K562 (cell line): ENCODE measurements around the gene POM121C. TPM values are rescaled to one million over a fixed set of nuclear protein-coding genes. Genes with fewer than 3 reads are reported as not detected.
A peak's percentile ranks its signal among the peaks of the same experiment; 100 is the strongest.
"Not testable (repeated sequence)": the region's sequence is repeated elsewhere in the genome, so short reads cannot be mapped to it uniquely, and the experiment has no call there.

ENCODE experiments used
- ATAC-seq: fragments of 200-7000 bp; cut with Tn5 transposase; 3 replicates; pipeline ENCODE4 v1.9.1; 2020; ENCODE audit warnings: moderate library complexity
- BruUV-seq: library from RNA; stranded (reverse); fragments of 400-500 nt; replicated peaks from 2 replicates; lab custom pipeline; 2021; lab: Mats Ljungman, UMichigan
- CTCF ChIA-PET: fragments of 300-600 bp; formaldehyde crosslinking; extraction: SDS; loops from one replicate; lab custom pipeline; 2021; ENCODE audit warnings: low intra/inter-chr PET ratio; lab: Yijun Ruan, JAX
- POLR2A ChIA-PET: fragments of 300-600, 350-650 bp; sonication (Branson Sonifier 250); formaldehyde crosslinking; extraction: SDS; loops from one replicate; lab custom pipeline; 2021; ENCODE audit warnings: antibody characterized with exemption, inconsistent platforms; lab: Yijun Ruan, JAX
- DNase-seq, 4 experiments: peaks; one replicate each; pipeline versions ENCODE4 v3.0.0 to v3.0.0-alpha.2; 2011 to 2018; ENCODE audit warnings: low spot score in 3 of 4, mixed read lengths in 3 of 4; ENCODE audit errors: extremely low read depth in 1 of 4
- FAIRE-seq: peaks from 2 replicates; lab custom pipeline; 2011; peaks lifted over from hg19 to GRCh38; lab: Jason Lieb, UNC
- H2AFZ ChIP-seq: 2 replicates; pipeline ENCODE4 v1.6.0; 2011; ENCODE audit warnings: low read depth, low read length, control low read depth, inconsistent platforms
- H3K27ac ChIP-seq: fragments of 200-600 bp; 3 replicates; pipeline ENCODE4 v1.8.0; 2011; ENCODE audit warnings: low read depth, mild to moderate bottlenecking, control low read depth, inconsistent platforms, low read length, moderate library complexity, mixed read lengths; ENCODE audit errors: extremely low read depth
- H3K27me3 ChIP-seq, 2 experiments: fragments of 300-600 bp in 1 of 2; 2 replicates in 1 of 2; 3 replicates in 1 of 2; pipeline versions ENCODE4 v1.6.0 to v1.8.0; 2011; ENCODE audit warnings: inconsistent platforms in 2 of 2, low read length in 2 of 2, mild to moderate bottlenecking in 1 of 2, mixed read lengths in 1 of 2, moderate library complexity in 1 of 2; ENCODE audit not compliant: control insufficient read depth in 2 of 2, insufficient read depth in 2 of 2
- H3K36me3 ChIP-seq: fragments of 300-600 bp; 3 replicates; pipeline ENCODE4 v1.8.0; 2011; ENCODE audit warnings: mild to moderate bottlenecking, low read length, inconsistent platforms; ENCODE audit not compliant: control insufficient read depth, insufficient read depth
- H3K4me1 ChIP-seq, 2 experiments: fragments of 200-600 bp in 1 of 2; replicated peaks in 1 of 2; 2 replicates in 1 of 2; 3 replicates in 1 of 2; pipeline versions ENCODE4 v1.5.1 to v1.8.0; 2011; ENCODE audit warnings: inconsistent platforms in 2 of 2, low read length in 2 of 2, mild to moderate bottlenecking in 1 of 2, mixed read lengths in 1 of 2, moderate library complexity in 1 of 2; ENCODE audit not compliant: control insufficient read depth in 2 of 2, insufficient read depth in 2 of 2
- H3K4me2 ChIP-seq: 2 replicates; pipeline ENCODE4 v1.6.1; 2011; ENCODE audit warnings: low read length, control low read depth, inconsistent platforms, mixed read lengths; ENCODE audit not compliant: insufficient read depth
- H3K4me3 ChIP-seq: fragments of 200-600 bp; sonication (generic), shearing (Covaris generic); 2 replicates; pipeline ENCODE4 v1.5.1; 2016; ENCODE audit warnings: control low read depth, inconsistent platforms
- H3K79me2 ChIP-seq: fragments of 200-600 bp; 3 replicates; pipeline ENCODE4 v1.8.0; 2011; ENCODE audit warnings: low read length, inconsistent platforms; ENCODE audit not compliant: control insufficient read depth, insufficient read depth
- H3K9ac ChIP-seq, 2 experiments: 2 replicates each; pipeline versions ENCODE4 v1.6.0 to v1.6.1; 2011; ENCODE audit warnings: low read depth in 2 of 2, low read length in 2 of 2, control low read depth in 1 of 2, inconsistent platforms in 1 of 2, mild to moderate bottlenecking in 1 of 2, mixed read lengths in 1 of 2; ENCODE audit not compliant: insufficient read depth in 1 of 2
- H3K9me1 ChIP-seq: one replicate; pipeline ENCODE4 v1.6.0; 2011; ENCODE audit warnings: inconsistent platforms, mild to moderate bottlenecking, low read length, moderate library complexity; ENCODE audit not compliant: control insufficient read depth, insufficient read depth
- H3K9me3 ChIP-seq: replicated peaks from 2 replicates; pipeline ENCODE4 v1.5.1; 2011; ENCODE audit warnings: low read depth, low read length, inconsistent platforms; ENCODE audit not compliant: control insufficient read depth, insufficient read depth
- H4K20me1 ChIP-seq: replicated peaks from 2 replicates; pipeline ENCODE4 v1.6.1; 2011; ENCODE audit warnings: low read length, inconsistent platforms, mixed read lengths; ENCODE audit not compliant: control insufficient read depth, insufficient read depth
- whole genome bisulfite sequencing: fragments of 100-300 bp; shearing (Covaris generic); methylation state at CpG from one replicate; pipeline ENCODE4 v1.1.6; 2016; ENCODE audit warnings: low coverage, mixed read lengths; ENCODE audit not compliant: insufficient coverage; ENCODE audit errors: missing lambda C conversion rate; 5-methylcytosine and 5-hydroxymethylcytosine counted together
- in situ Hi-C: fragments of 300-500 bp; cut with MboI; formaldehyde crosslinking; loops from 4 replicates; pipeline ENCODE4 v1.15.0; 2018; ENCODE audit warnings: inconsistent platforms, mixed read lengths
- intact Hi-C: fragments of 100-400 bp; cut with micrococcal nuclease; formaldehyde crosslinking; loops from 2 replicates; pipeline ENCODE4 v1.14.2; 2022
- polyA plus RNA-seq, 8 experiments: library from polyadenylated mRNA; depleted of rRNA in 4 of 8; stranded (reverse) in 5 of 8; unstranded in 3 of 8; fragments of >200 nt; fragmentation: Nextera tagmentation in 2 of 8; fragmentation: Illumina TruSeq in 1 of 8; extraction: Ambion mirVana in 2 of 8; extraction: Trizol in 1 of 8; gene quantifications; 2 replicates each; pipeline versions ENCODE4 v1.2.1 to v1.2.3, GENCODE V29; 2011 to 2014; ENCODE audit warnings: inconsistent platforms in 1 of 8, missing spikeins in 1 of 8
- total RNA-seq, 7 experiments: library from RNA; depleted of rRNA in 6 of 7; stranded (reverse); fragments of >200 nt in 6 of 7; fragmentation: Illumina TruSeq in 2 of 7; extraction: Trizol in 2 of 7; gene quantifications; 2 replicates each; pipeline versions ENCODE4 v1.2.1 to v1.2.3, GENCODE V29; 2011 to 2021; ENCODE audit warnings: low replicate concordance in 1 of 7

Gene POM121C
- total and polyA plus RNA-seq, 9 of the 15 experiments (the other 6 are each of a cell fraction or from before 2014, with no cell fraction given): 7.1 to 119 (median 21.4) TPM

DNA sequence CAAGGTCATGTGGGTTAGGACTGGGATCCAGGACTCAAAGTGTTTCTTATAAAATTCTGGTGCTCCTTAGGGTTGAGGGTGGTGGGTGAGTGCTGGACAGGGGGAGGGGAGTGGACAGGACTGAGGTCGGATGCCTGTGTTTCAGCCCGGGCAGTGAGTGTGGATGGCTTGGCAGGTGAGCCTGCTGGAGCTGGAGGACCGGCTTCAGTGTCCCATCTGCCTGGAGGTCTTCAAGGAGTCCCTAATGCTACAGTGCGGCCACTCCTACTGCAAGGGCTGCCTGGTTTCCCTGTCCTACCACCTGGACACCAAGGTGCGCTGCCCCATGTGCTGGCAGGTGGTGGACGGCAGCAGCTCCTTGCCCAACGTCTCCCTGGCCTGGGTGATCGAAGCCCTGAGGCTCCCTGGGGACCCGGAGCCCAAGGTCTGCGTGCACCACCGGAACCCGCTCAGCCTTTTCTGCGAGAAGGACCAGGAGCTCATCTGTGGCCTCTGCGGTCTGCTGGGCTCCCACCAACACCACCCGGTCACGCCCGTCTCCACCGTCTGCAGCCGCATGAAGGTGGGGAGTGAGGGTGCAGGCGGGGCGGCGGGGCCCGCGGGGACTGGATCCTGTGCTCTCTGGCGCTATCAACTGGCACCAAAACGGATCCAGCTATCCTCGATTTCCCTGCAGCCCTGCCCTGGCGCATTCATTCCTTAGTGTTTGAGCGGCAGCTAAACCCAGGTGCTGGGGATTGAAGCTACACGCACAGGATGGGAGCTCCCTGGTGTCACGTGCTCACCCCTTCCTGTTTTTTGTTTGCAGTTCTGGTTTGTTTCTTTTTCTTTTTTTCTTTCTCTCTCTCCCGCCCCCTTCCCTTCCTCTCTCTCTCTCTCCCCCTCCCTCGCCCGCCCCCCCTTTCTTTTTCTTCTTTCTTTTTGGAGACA lies 87.1 kb downstream of the POM121C start:
- intact Hi-C loops: not testable (repeated sequence)

DNA sequence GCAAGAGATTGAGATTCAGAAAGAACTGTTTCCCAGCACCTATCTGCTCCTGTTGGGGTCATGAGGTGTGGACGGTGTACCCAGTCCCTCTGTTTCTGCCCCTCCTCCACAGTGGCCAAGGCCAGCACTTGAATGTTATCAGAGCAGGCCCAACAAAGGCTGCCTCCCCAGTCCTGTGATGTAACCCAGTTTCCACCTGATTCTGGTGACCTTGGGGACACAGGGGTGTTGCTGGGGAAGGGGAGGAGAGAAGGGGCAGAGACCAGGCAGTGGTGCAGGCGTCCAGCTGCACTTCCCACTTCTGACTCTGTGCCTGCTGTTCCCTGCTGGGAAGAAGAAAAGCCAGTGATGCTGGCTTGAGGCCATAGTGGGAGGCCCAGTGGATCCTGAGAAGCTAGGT lies 88.2 kb downstream of the POM121C start:
- H3K79me2 ChIP-seq, FAIRE-seq, H3K27ac ChIP-seq, POLR2A ChIA-PET, H2AFZ ChIP-seq, H4K20me1 ChIP-seq, H3K9me3 ChIP-seq, H3K9ac ChIP-seq, H3K36me3 ChIP-seq, CTCF ChIA-PET, H3K27me3 ChIP-seq, intact Hi-C loops, H3K4me3 ChIP-seq, BruUV-seq, H3K4me1 ChIP-seq, DNase-seq, H3K4me2 ChIP-seq, H3K9me1 ChIP-seq: not testable (repeated sequence)
- peak; percentile 55 for ATAC-seq
- in situ Hi-C loops: loop anchor here (25.0 kb wide), 1 partner anchor 1961 kb away; the partner anchor contains the start of gene FZD9
- 0% methylated on average over 1 of the region's 2 CpGs for WGBS

More for the DNA sequence above, 87.1 kb downstream of the POM121C start:
- in situ Hi-C loops: loop anchor here (25.0 kb wide), 1 partner anchor 1962 kb away; the partner anchor contains the start of gene FZD9
- H3K27ac ChIP-seq, FAIRE-seq, POLR2A ChIA-PET, DNase-seq, H3K4me2 ChIP-seq, BruUV-seq, H3K27me3 ChIP-seq, H3K36me3 ChIP-seq, CTCF ChIA-PET, H3K4me3 ChIP-seq, H3K9ac ChIP-seq, H2AFZ ChIP-seq, H3K4me1 ChIP-seq, H3K79me2 ChIP-seq, H3K9me3 ChIP-seq, H3K9me1 ChIP-seq, H4K20me1 ChIP-seq: not testable (repeated sequence)
- ATAC-seq: peak; percentile 41
- WGBS: 77% methylated on average over 2 of the region's 34 CpGs
